WTC11 (cell line): ENCODE measurements around the gene METTL24. TPM values are rescaled to one million over a fixed set of nuclear protein-coding genes. Genes with fewer than 3 reads are reported as not detected.

Experiments
- ATAC-seq: fragments of 200-7000 bp; cut with Tn5 transposase; 2 replicates; pipeline ENCODE4 v1.10.0; 2021; ENCODE audit warnings: mild to moderate bottlenecking, moderate library complexity
- CTCF ChIA-PET: fragments of 300-600 bp; sonication (Branson Sonifier 250); formaldehyde crosslinking; loops from one replicate; lab custom pipeline; 2021; ENCODE audit warnings: antibody characterized with exemption; lab: Charles Lee
- POLR2A ChIA-PET: fragments of 350-600 bp; sonication (Branson Sonifier 250); formaldehyde crosslinking; loops from one replicate; lab custom pipeline; 2021; ENCODE audit warnings: antibody characterized with exemption; lab: Charles Lee
- DNase-seq: peaks from one replicate; pipeline ENCODE4 v3.0.0; 2021; ENCODE audit warnings: low spot score
- H3K27ac Mint-ChIP-seq: 2 replicates; pipeline ENCODE4 v1.8.0; 2021; ENCODE audit warnings: mixed read lengths
- H3K27me3 Mint-ChIP-seq: 2 replicates; pipeline ENCODE4 v1.8.0; 2021; ENCODE audit warnings: low read depth, mild to moderate bottlenecking, moderate library complexity, mixed read lengths
- H3K36me3 Mint-ChIP-seq: 2 replicates; pipeline ENCODE4 v1.8.0; 2021; ENCODE audit warnings: mixed read lengths
- H3K4me1 Mint-ChIP-seq: 2 replicates; pipeline ENCODE4 v1.8.0; 2022; ENCODE audit warnings: mixed read lengths
- H3K4me3 Mint-ChIP-seq: 2 replicates; pipeline ENCODE4 v1.8.0; 2021; ENCODE audit warnings: mild to moderate bottlenecking, moderate library complexity, mixed read lengths
- H3K9me3 Mint-ChIP-seq: 2 replicates; pipeline ENCODE4 v1.8.0; 2021; ENCODE audit warnings: mixed read lengths
- CDX4 ChIP-seq: fragments of 250-450 bp; sonication (Bioruptor Pico); IDR thresholded peaks from 2 replicates; pipeline ENCODE4 v1.9.0; 2021; ENCODE audit warnings: moderate library complexity, mild to moderate bottlenecking, inconsistent platforms, borderline replicate concordance
- CREB1 ChIP-seq: sonication (generic); formaldehyde crosslinking; IDR thresholded peaks from 2 replicates; pipeline ENCODE4 v1.8.0; 2023; ENCODE audit warnings: mild to moderate bottlenecking, missing genetic modification reagents
- CREM ChIP-seq: sonication (generic); formaldehyde crosslinking; IDR thresholded peaks from 2 replicates; pipeline ENCODE4 v1.8.1; 2022; ENCODE audit warnings: mild to moderate bottlenecking, missing genetic modification reagents, moderate library complexity
- ELF4 ChIP-seq: sonication (generic); formaldehyde crosslinking; IDR thresholded peaks from 2 replicates; pipeline ENCODE4 v1.8.1; 2022; ENCODE audit warnings: low read depth, mild to moderate bottlenecking, moderate library complexity, missing genetic modification reagents
- FOXP4 ChIP-seq: sonication (generic); formaldehyde crosslinking; IDR thresholded peaks from 2 replicates; pipeline ENCODE4 v1.8.0; 2022; ENCODE audit warnings: mild to moderate bottlenecking, missing genetic modification reagents
- GTF2I ChIP-seq: fragments of 250-450 bp; sonication (Bioruptor Pico); conservative IDR thresholded peaks from 2 replicates; pipeline ENCODE4 v1.4.0; 2021; ENCODE audit warnings: mild to moderate bottlenecking
- IRF2 ChIP-seq: sonication (generic); formaldehyde crosslinking; IDR thresholded peaks from 2 replicates; pipeline ENCODE4 v1.8.0; 2022; ENCODE audit warnings: low read depth, missing genetic modification reagents, borderline replicate concordance
- JUN ChIP-seq: sonication (generic); formaldehyde crosslinking; IDR thresholded peaks from 2 replicates; pipeline ENCODE4 v1.8.0; 2023; ENCODE audit warnings: mild to moderate bottlenecking, missing genetic modification reagents
- MAX ChIP-seq: sonication (generic); formaldehyde crosslinking; IDR thresholded peaks from 2 replicates; pipeline ENCODE4 v1.8.0; 2022; ENCODE audit warnings: mild to moderate bottlenecking, missing genetic modification reagents
- MXD4 ChIP-seq: fragments of 250-450 bp; sonication (Bioruptor Pico); IDR thresholded peaks from 2 replicates; pipeline ENCODE4 v1.8.0; 2021; ENCODE audit warnings: mild to moderate bottlenecking, moderate library complexity, borderline replicate concordance
- NFATC4 ChIP-seq: fragments of 250-450 bp; sonication (Bioruptor Pico); IDR thresholded peaks from 2 replicates; pipeline ENCODE4 v1.9.0; 2021; ENCODE audit warnings: mild to moderate bottlenecking
- NR2C2 ChIP-seq: sonication (generic); formaldehyde crosslinking; IDR thresholded peaks from 2 replicates; pipeline ENCODE4 v1.8.0; 2022; ENCODE audit warnings: mild to moderate bottlenecking, missing genetic modification reagents
- NR3C1 ChIP-seq: sonication (generic); formaldehyde crosslinking; conservative IDR thresholded peaks from 2 replicates; pipeline ENCODE4 v1.8.1; 2023; ENCODE audit warnings: low read depth, mild to moderate bottlenecking, missing genetic modification reagents
- OVOL2 ChIP-seq: fragments of 250-450 bp; sonication (Bioruptor Pico); IDR thresholded peaks from 2 replicates; pipeline ENCODE4 v1.9.0; 2021; ENCODE audit warnings: mild to moderate bottlenecking, borderline replicate concordance
- SOX15 ChIP-seq: fragments of 250-450 bp; sonication (Bioruptor Pico); IDR thresholded peaks from 2 replicates; pipeline ENCODE4 v1.9.0; 2021; ENCODE audit warnings: mild to moderate bottlenecking
- TCF7 ChIP-seq: sonication (generic); formaldehyde crosslinking; IDR thresholded peaks from 2 replicates; pipeline ENCODE4 v1.8.0; 2022; ENCODE audit warnings: mild to moderate bottlenecking, low read depth, missing genetic modification reagents, moderate library complexity
- TEAD4 ChIP-seq: sonication (generic); formaldehyde crosslinking; IDR thresholded peaks from 2 replicates; pipeline ENCODE4 v1.8.0; 2022; ENCODE audit warnings: mild to moderate bottlenecking, missing genetic modification reagents
- USF1 ChIP-seq: sonication (generic); formaldehyde crosslinking; IDR thresholded peaks from 2 replicates; pipeline ENCODE4 v1.8.0; 2022; ENCODE audit warnings: mild to moderate bottlenecking, missing genetic modification reagents
- ZBTB21 ChIP-seq: sonication (generic); formaldehyde crosslinking; IDR thresholded peaks from 2 replicates; pipeline ENCODE4 v1.8.1; 2023; ENCODE audit warnings: mild to moderate bottlenecking, missing genetic modification reagents, borderline replicate concordance
- ZBTB43 ChIP-seq: sonication (generic); formaldehyde crosslinking; IDR thresholded peaks from 2 replicates; pipeline ENCODE4 v1.8.1; 2023; ENCODE audit warnings: mild to moderate bottlenecking, missing genetic modification reagents
- ZNF232 ChIP-seq: sonication (generic); formaldehyde crosslinking; IDR thresholded peaks from 2 replicates; pipeline ENCODE4 v1.8.0; 2022; ENCODE audit warnings: mild to moderate bottlenecking, missing genetic modification reagents
- ZNF396 ChIP-seq: fragments of 250-450 bp; sonication (Bioruptor Pico); IDR thresholded peaks from 2 replicates; pipeline ENCODE4 v1.8.0; 2021; ENCODE audit warnings: mild to moderate bottlenecking, moderate library complexity, borderline replicate concordance
- total RNA-seq: library from RNA; stranded (reverse); gene quantifications from 3 replicates; pipeline ENCODE4 v1.2.3, GENCODE V29; 2021

METTL24 gene
- total RNA-seq, 1 experiment from 2014 or later, result 0.31 TPM

- TF ChIP-seq TCF7 (CRISPR knock-in tag) (no peak), OVOL2 (CRISPR knock-in tag) (no peak), ZNF396 (no peak), NFATC4 (no peak), MXD4 (no peak), SOX15 (CRISPR knock-in tag) (no peak), CREM (no peak), IRF2 (no peak), TEAD4 (CRISPR knock-in tag) (no peak), GTF2I (CRISPR knock-in tag) (no peak)
Measured at GRCh38 chr6:110345025-110345424, 13.1 kb downstream of the METTL24 start (continued).

- H3K4me1 Mint-ChIP-seq, result peaks cover 9% of the 10 kb centered on the region; the same call in 1 of the 2 replicates
- H3K27me3 Mint-ChIP-seq, result no peaks in the 10 kb centered on the region
- no peak for DNase-seq
- H3K9me3 Mint-ChIP-seq, result no peaks in the 10 kb centered on the region
- CTCF ChIA-PET, result interaction anchor here (1.7 to 1.9 kb wide), 2 partner anchors 12 to 48 kb away, joined by 9 to 47 read pairs; no protein-coding TSS in a partner anchor
- H3K4me3 Mint-ChIP-seq, result no peak overlapping the region
- no peak overlapping the region for H3K27ac Mint-ChIP-seq
- TF ChIP-seq USF1 (CRISPR knock-in tag) (no peak), NR2C2 (no peak), FOXP4 (no peak), ZNF232 (CRISPR knock-in tag) (no peak), GTF2I (CRISPR knock-in tag) (no peak), CREB1 (CRISPR knock-in tag) (no peak), NR3C1 (CRISPR knock-in tag) (no peak), ZBTB43 (no peak), CDX4 (CRISPR knock-in tag) (no peak), JUN (CRISPR knock-in tag) (no peak), ELF4 (CRISPR knock-in tag) (no peak), ZBTB21 (CRISPR knock-in tag) (no peak), MAX (CRISPR knock-in tag) (no peak)
- no peak for ATAC-seq
- no peaks in the 10 kb centered on the region for H3K36me3 Mint-ChIP-seq
- POLR2A ChIA-PET, result no interaction called here
Measured at GRCh38 chr6:110342759-110343158, 15.4 kb downstream of the METTL24 start.
